Body of pancreas (tissue), 4 donors: ENCODE results near the gene MRPL16. TPM values are rescaled to one million over a fixed set of nuclear protein-coding genes. Genes with fewer than 3 reads are reported as not detected.

Source experiments
- ATAC-seq: fragments of 150-250 bp; one replicate; pipeline ENCODE4 v1.9.1; 2016
- DNase-seq, 4 donors: peaks; one replicate each; pipeline ENCODE4 v3.0.0-alpha.2; 2019
- H3K27ac ChIP-seq, 4 donors: fragments of 200-600 bp; sonication (generic); 1 replicate in 3 of 4; 2 replicates in 1 of 4; pipeline versions ENCODE4 v1.5.1 to v1.6.1; 2016 to 2019; ENCODE audit warnings: mild to moderate bottlenecking in 1 of 4, mixed read lengths in 1 of 4, moderate library complexity in 1 of 4
- H3K27me3 ChIP-seq, 2 donors: fragments of 200-600 bp; sonication (generic); one replicate each; pipeline ENCODE4 v1.6.0; 2016; ENCODE audit warnings: mild to moderate bottlenecking in 1 of 2
- H3K36me3 ChIP-seq, 2 donors: fragments of 200-600 bp; sonication (generic); replicated peaks in 1 of 2; 2 replicates each; pipeline ENCODE4 v1.5.1; 2016; ENCODE audit warnings: low read depth in 2 of 2; ENCODE audit not compliant: insufficient read depth in 1 of 2
- H3K4me1 ChIP-seq: fragments of 200-600 bp; sonication (generic); one replicate; pipeline ENCODE4 v1.6.0; 2016
- H3K4me3 ChIP-seq, 2 donors: fragments of 200-600 bp; sonication (generic); 1 replicate in 1 of 2; 2 replicates in 1 of 2; pipeline ENCODE4 v1.5.1; 2016 to 2019
- H3K9me3 ChIP-seq, 3 donors: fragments of 200-600 bp; sonication (generic); 1 replicate in 2 of 3; 2 replicates in 1 of 3; pipeline ENCODE4 v1.5.1; 2016
- CTCF ChIP-seq, 7 experiments: fragments of 450-650 bp in 4 of 7; fragments of 200-600 bp in 3 of 7; sonication (generic) in 3 of 7; IDR thresholded peaks; one replicate each; pipeline ENCODE4 v1.5.1; 2016 to 2019; ENCODE audit warnings: antibody characterized with exemption in 7 of 7
- POLR2A ChIP-seq, 3 donors: fragments of 450-650 bp; IDR thresholded peaks; one replicate each; pipeline ENCODE4 v1.6.1; 2016; ENCODE audit warnings: antibody characterized with exemption in 3 of 3, mild to moderate bottlenecking in 2 of 3
- WGBS, 2 donors: methylation state at CpG; one replicate each; pipeline ENCODE4 v1.1.5; 2017; 5-methylcytosine and 5-hydroxymethylcytosine counted together
- intact Hi-C: fragments of 100-400 bp; cut with DNase I; formaldehyde crosslinking; loops from one replicate; pipeline ENCODE4 v1.15.1; 2023
- total RNA-seq, 2 donors: library from RNA; depleted of rRNA; stranded (reverse); fragments of >200 nt; gene quantifications; one replicate each; pipeline ENCODE4 v1.1.0, GENCODE V29; 2016

The MRPL16 gene
- total RNA-seq, 2 donors from 2014 or later, result 29.7 to 31.1 TPM

GRCh38 chr11:59766542-59767224, 43.9 kb downstream of the MRPL16 start:
- Histone ChIP-seq H3K9me3 (no peaks in the 10 kb centered on the region), H3K36me3 (no peaks in the 10 kb centered on the region), H3K27ac (peak overlapping the region in 2 of 4 donors; percentile 5 to 20), H3K4me3 (no peak overlapping the region), H3K27me3 (no peaks in the 10 kb centered on the region), H3K4me1 (peaks cover 39% of the 10 kb centered on the region)
- intact Hi-C loops, result no loop called here
- DNase-seq (peak; percentile 34 to 58 (median 37)), ATAC-seq (peak; percentile 69)
- WGBS, 2 donors, result 41 to 48% methylated on average over 5 to 6 of the region's 6 CpGs
- TF ChIP-seq CTCF (IDR thresholded peaks at IDR 0.05), result no peak
- no peak for TF ChIP-seq POLR2A (IDR thresholded peaks at IDR 0.05)

DNA sequence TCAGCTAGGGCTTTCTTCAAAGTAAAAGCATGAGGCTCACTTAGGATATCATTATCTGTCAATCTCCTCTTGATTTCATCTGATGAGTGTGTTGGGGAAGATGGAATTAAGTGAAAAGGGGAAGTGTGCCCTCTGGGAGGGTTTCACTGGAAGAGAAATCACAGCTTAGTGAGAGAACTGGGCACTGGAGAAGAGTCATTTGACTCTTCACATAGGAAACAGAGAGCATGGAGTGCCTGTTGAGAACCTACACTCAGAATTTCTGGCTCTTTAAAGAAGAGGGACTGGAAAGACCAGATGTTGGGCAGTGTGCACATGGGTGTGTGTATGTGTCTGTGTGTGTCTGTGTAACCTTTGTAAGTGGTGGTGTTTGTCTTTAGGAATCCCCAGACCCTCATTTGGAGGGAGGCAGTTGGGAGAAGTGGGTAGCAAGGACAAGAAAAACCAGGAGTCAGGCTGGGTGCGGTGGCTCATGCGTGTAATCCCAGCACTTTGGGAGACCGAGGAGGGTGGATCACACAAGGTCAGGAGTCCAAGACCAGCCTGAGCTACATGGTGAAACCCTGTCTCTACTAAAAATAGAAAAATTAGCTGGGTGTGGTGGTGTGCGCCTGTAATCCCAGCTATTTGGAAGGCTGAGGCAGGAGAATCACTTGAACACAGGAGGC, 45.4 kb downstream of the MRPL16 start:
- no peaks in the 10 kb centered on the region for H3K9me3 ChIP-seq
- no peaks in the 10 kb centered on the region for H3K27me3 ChIP-seq
- no peak for DNase-seq
- intact Hi-C loops, result no loop called here
- H3K36me3 ChIP-seq, result no peaks in the 10 kb centered on the region
- no peak overlapping the region for H3K27ac ChIP-seq
- TF ChIP-seq CTCF (IDR thresholded peaks at IDR 0.05), result no peak
- TF ChIP-seq POLR2A (IDR thresholded peaks at IDR 0.05), result no peak
- WGBS, 2 donors, result 87 to 88% methylated on average over 4 of the region's 4 CpGs
- H3K4me3 ChIP-seq, result no peak overlapping the region
- H3K4me1 ChIP-seq, result peaks cover 41% of the 10 kb centered on the region
- no peak for ATAC-seq

GRCh38 chr11:59761993-59762392, 48.6 kb downstream of the MRPL16 start:
- DNase-seq (peak in 1 of 4 donors; percentile 10), ATAC-seq (no peak)
- Histone ChIP-seq H3K36me3 (no peaks in the 10 kb centered on the region), H3K9me3 (no peaks in the 10 kb centered on the region), H3K4me1 (peaks cover 62% of the 10 kb centered on the region), H3K4me3 (no peak overlapping the region), H3K27me3 (no peaks in the 10 kb centered on the region), H3K27ac (no peak overlapping the region)
- intact Hi-C loops, result no loop called here
- no peak for TF ChIP-seq POLR2A (IDR thresholded peaks at IDR 0.05)
- WGBS, 2 donors, result 76 to 78% methylated on average over 4 to 6 of the region's 6 CpGs

GRCh38 chr11:59760771-59761170, 49.8 kb downstream of the MRPL16 start:
- ATAC-seq (no peak), DNase-seq (no peak)
- Histone ChIP-seq H3K27ac (no peak overlapping the region), H3K27me3 (no peaks in the 10 kb centered on the region), H3K4me1 (peaks cover 62% of the 10 kb centered on the region), H3K9me3 (no peaks in the 10 kb centered on the region), H3K4me3 (no peak overlapping the region), H3K36me3 (no peaks in the 10 kb centered on the region)
- TF ChIP-seq POLR2A (IDR thresholded peaks at IDR 0.05), result no peak
- no peak for TF ChIP-seq CTCF (IDR thresholded peaks at IDR 0.05)
- 82 to 86% methylated on average over 4 of the region's 4 CpGs for WGBS, 2 donors
- intact Hi-C loops, result no loop called here

DNA sequence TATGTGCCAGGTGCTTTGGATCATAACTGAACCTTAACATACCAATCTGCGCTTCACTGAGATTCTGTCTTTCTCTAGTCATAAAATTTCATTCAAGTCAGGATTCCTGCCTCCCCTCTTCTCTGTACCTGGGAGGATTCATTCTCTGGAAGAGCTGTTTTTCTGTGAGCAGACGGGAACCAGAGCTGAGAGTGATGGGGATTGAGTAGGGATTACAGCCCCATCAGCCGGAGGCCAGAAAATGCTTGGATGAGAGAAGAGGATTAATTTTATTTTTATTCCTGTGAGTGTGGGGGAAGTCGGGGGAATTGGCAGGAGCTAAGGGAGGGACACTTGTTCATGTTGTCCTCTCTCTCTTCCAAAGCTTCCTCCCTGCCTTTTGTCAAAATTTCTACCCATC, 50.7 kb downstream of the MRPL16 start:
- intact Hi-C loops, result no loop called here
- TF ChIP-seq CTCF (IDR thresholded peaks at IDR 0.05) (no peak), POLR2A (IDR thresholded peaks at IDR 0.05) (no peak)
- DNase-seq (no peak), ATAC-seq (no peak)
- Histone ChIP-seq H3K4me3 (no peak overlapping the region), H3K27me3 (no peaks in the 10 kb centered on the region), H3K4me1 (peaks cover 54% of the 10 kb centered on the region), H3K9me3 (no peaks in the 10 kb centered on the region), H3K36me3 (no peaks in the 10 kb centered on the region), H3K27ac (no peak overlapping the region)
- WGBS, 2 donors, result 82 to 85% methylated on average over 4 of the region's 4 CpGs
